ENCODE results near the gene FAM53B.

The FAM53B gene

GRCh38 chr10:124627866-124628675 is 116.1 kb downstream of the FAM53B start:
- Mint-ChIP-seq H3K4me1 (peaks cover 75 to 97% of the 10 kb centered on the region in 2 donors), H3K36me3 (peaks cover 7 to 11% of the 10 kb centered on the region in 2 donors), H3K9me3 (no peaks in the 10 kb centered on the region), H3K27ac (peak overlapping the region; percentile 77), H3K4me3 (no peak overlapping the region), H3K27me3 (no peaks in the 10 kb centered on the region)
- ATAC-seq (replicated peaks): no peak
- DNase-seq: no peak

GRCh38 chr10:124626759-124627380 is 117.3 kb downstream of the FAM53B start:
- H3K27ac Mint-ChIP-seq: peak overlapping the region; percentile 60
- DNase-seq (no peak), ATAC-seq (replicated peaks) (peak; percentile 66 to 73)
- H3K36me3 Mint-ChIP-seq: peaks cover 10 to 16% of the 10 kb centered on the region in 2 donors
- H3K27me3 Mint-ChIP-seq: no peaks in the 10 kb centered on the region
- peak overlapping the region; percentile 39 to 41 for H3K4me3 Mint-ChIP-seq
- H3K9me3 Mint-ChIP-seq: no peaks in the 10 kb centered on the region
- peaks cover 74 to 100% of the 10 kb centered on the region in 2 donors for H3K4me1 Mint-ChIP-seq

GRCh38 chr10:124625831-124626238 is 118.3 kb downstream of the FAM53B start:
- Mint-ChIP-seq H3K4me1 (peaks cover 75 to 100% of the 10 kb centered on the region in 2 donors), H3K27me3 (no peaks in the 10 kb centered on the region), H3K36me3 (peaks cover 12 to 14% of the 10 kb centered on the region in 2 donors), H3K4me3 (peak overlapping the region in 1 of 2 donors; percentile 10), H3K27ac (peak overlapping the region; percentile 93), H3K9me3 (no peaks in the 10 kb centered on the region)
- peak in 1 of 2 donors; percentile 10 for ATAC-seq (replicated peaks)
- no peak for DNase-seq

- Mint-ChIP-seq H3K4me1 (peaks cover 74 to 100% of the 10 kb centered on the region in 2 donors), H3K36me3 (peaks cover 11 to 12% of the 10 kb centered on the region in 2 donors), H3K4me3 (peak overlapping the region; percentile 40 to 72)
Observed at GRCh38 chr10:124624895-124625294, 119.3 kb downstream of the FAM53B start.

GRCh38 chr10:124624466-124624865 is 119.7 kb downstream of the FAM53B start:
- Mint-ChIP-seq H3K27ac (peak overlapping the region; percentile 93), H3K4me1 (peaks cover 77 to 100% of the 10 kb centered on the region in 2 donors), H3K4me3 (peak overlapping the region; percentile 39 to 72), H3K36me3 (peaks cover 11 to 12% of the 10 kb centered on the region in 2 donors), H3K27me3 (no peaks in the 10 kb centered on the region), H3K9me3 (no peaks in the 10 kb centered on the region)
- peak; percentile 5 to 22 for ATAC-seq (replicated peaks)
- DNase-seq: no peak

More at GRCh38 chr10:124624895-124625294, 119.3 kb downstream of the FAM53B start:
- Mint-ChIP-seq H3K9me3 (no peaks in the 10 kb centered on the region), H3K27me3 (no peaks in the 10 kb centered on the region), H3K27ac (peak overlapping the region; percentile 93)
- ATAC-seq (replicated peaks): peak; percentile 28 to 35
- DNase-seq: no peak

GRCh38 chr10:124624006-124624405 is 120.2 kb downstream of the FAM53B start:
- peaks cover 76 to 100% of the 10 kb centered on the region in 2 donors for H3K4me1 Mint-ChIP-seq
- H3K27me3 Mint-ChIP-seq: no peaks in the 10 kb centered on the region
- DNase-seq: no peak

GRCh38 chr10:124622866-124623536 is 121.2 kb downstream of the FAM53B start:
- peak overlapping the region in 1 of 2 donors; percentile 12 for H3K4me3 Mint-ChIP-seq
- H3K9me3 Mint-ChIP-seq: no peaks in the 10 kb centered on the region
- ATAC-seq (replicated peaks) (no peak), DNase-seq (no peak)
- H3K27ac Mint-ChIP-seq: peak overlapping the region; percentile 21
- H3K36me3 Mint-ChIP-seq: peaks cover 11 to 12% of the 10 kb centered on the region in 2 donors
- no peaks in the 10 kb centered on the region for H3K27me3 Mint-ChIP-seq
- H3K4me1 Mint-ChIP-seq: peaks cover 77 to 100% of the 10 kb centered on the region in 2 donors

More at GRCh38 chr10:124624006-124624405, 120.2 kb downstream of the FAM53B start:
- peaks cover 11 to 12% of the 10 kb centered on the region in 2 donors for H3K36me3 Mint-ChIP-seq
- no peak overlapping the region for H3K4me3 Mint-ChIP-seq
- H3K9me3 Mint-ChIP-seq: no peaks in the 10 kb centered on the region
- ATAC-seq (replicated peaks): no peak
- H3K27ac Mint-ChIP-seq: peak overlapping the region; percentile 66

GRCh38 chr10:124622158-124622557 is 122.0 kb downstream of the FAM53B start:
- DNase-seq: no peak
- peaks cover 78 to 100% of the 10 kb centered on the region in 2 donors for H3K4me1 Mint-ChIP-seq
- H3K27ac Mint-ChIP-seq: peak overlapping the region; percentile 81
- no peaks in the 10 kb centered on the region for H3K27me3 Mint-ChIP-seq
- no peak for ATAC-seq (replicated peaks)
- no peak overlapping the region for H3K4me3 Mint-ChIP-seq
- H3K9me3 Mint-ChIP-seq: no peaks in the 10 kb centered on the region
- peaks cover 14% of the 10 kb centered on the region in 2 donors for H3K36me3 Mint-ChIP-seq

GRCh38 chr10:124621637-124622036 is 122.5 kb downstream of the FAM53B start:
- Mint-ChIP-seq H3K4me3 (no peak overlapping the region), H3K4me1 (peaks cover 76 to 100% of the 10 kb centered on the region in 2 donors), H3K27me3 (no peaks in the 10 kb centered on the region), H3K27ac (peak overlapping the region; percentile 31), H3K36me3 (peaks cover 16 to 17% of the 10 kb centered on the region in 2 donors), H3K9me3 (no peaks in the 10 kb centered on the region)
- DNase-seq (no peak), ATAC-seq (replicated peaks) (no peak)

GRCh38 chr10:124619802-124620490 is 124.2 kb downstream of the FAM53B start:
- ATAC-seq (replicated peaks) (peak; percentile 45 to 60), DNase-seq (no peak)
- Mint-ChIP-seq H3K4me1 (peaks cover 72 to 100% of the 10 kb centered on the region in 2 donors), H3K9me3 (no peaks in the 10 kb centered on the region), H3K36me3 (peaks cover 17 to 29% of the 10 kb centered on the region in 2 donors), H3K27me3 (no peaks in the 10 kb centered on the region), H3K4me3 (peak overlapping the region; percentile 74 to 83), H3K27ac (peak overlapping the region; percentile 94)

- H3K4me1 Mint-ChIP-seq: peaks cover 70 to 100% of the 10 kb centered on the region in 2 donors
- no peaks in the 10 kb centered on the region for H3K9me3 Mint-ChIP-seq
- H3K4me3 Mint-ChIP-seq: peak overlapping the region; percentile 74 to 83
- ATAC-seq (replicated peaks) (peak; percentile 68 to 73), DNase-seq (no peak)
- peak overlapping the region; percentile 88 for H3K27ac Mint-ChIP-seq
- H3K36me3 Mint-ChIP-seq: peaks cover 18 to 28% of the 10 kb centered on the region in 2 donors
- no peaks in the 10 kb centered on the region for H3K27me3 Mint-ChIP-seq
Observed at GRCh38 chr10:124619195-124619594, 125.0 kb downstream of the FAM53B start.

GRCh38 chr10:124618470-124619073 is 125.6 kb downstream of the FAM53B start:
- Mint-ChIP-seq H3K9me3 (no peaks in the 10 kb centered on the region), H3K27me3 (no peaks in the 10 kb centered on the region), H3K4me3 (peak overlapping the region; percentile 77 to 83), H3K4me1 (peaks cover 70 to 100% of the 10 kb centered on the region in 2 donors), H3K27ac (peak overlapping the region; percentile 95), H3K36me3 (peaks cover 16 to 28% of the 10 kb centered on the region in 2 donors)
- ATAC-seq (replicated peaks) (peak; percentile 0 to 1), DNase-seq (no peak)

- H3K4me3 Mint-ChIP-seq: peak overlapping the region; percentile 55 to 83
- ATAC-seq (replicated peaks) (no peak), DNase-seq (no peak)
- H3K36me3 Mint-ChIP-seq: peaks cover 13 to 20% of the 10 kb centered on the region in 2 donors
- no peaks in the 10 kb centered on the region for H3K27me3 Mint-ChIP-seq
- peak overlapping the region; percentile 95 for H3K27ac Mint-ChIP-seq
- H3K4me1 Mint-ChIP-seq: peaks cover 72 to 100% of the 10 kb centered on the region in 2 donors
- no peaks in the 10 kb centered on the region for H3K9me3 Mint-ChIP-seq
Observed at GRCh38 chr10:124616836-124617130, 127.4 kb downstream of the FAM53B start.
